Suppressor macrophage treated with lipopolysaccharide for 1 hour (primary cell): ENCODE data around the gene NELFE.
"Not testable (repeated sequence)": the region's sequence is repeated elsewhere in the genome, so short reads cannot be mapped to it uniquely, and the experiment has no call there.

ENCODE experiments used
- DNase-seq, 3 donors: peaks; one replicate each; pipeline ENCODE4 v3.0.0-alpha.2; 2020 to 2022

NELFE gene

GRCh38 chr6:31915756-31916155 is 43.0 kb downstream of the NELFE start:
- no peak for DNase-seq

- no peak for DNase-seq
Observed at GRCh38 chr6:31915351-31915750, 43.4 kb downstream of the NELFE start.

- DNase-seq, result no peak
Observed at GRCh38 chr6:31911826-31912585, 46.8 kb downstream of the NELFE start.

GRCh38 chr6:31909298-31909697 is 49.5 kb downstream of the NELFE start:
- not testable (repeated sequence) for DNase-seq

- peak; percentile 48 to 82 (median 68) for DNase-seq
Observed at GRCh38 chr6:31908791-31909190, 50.0 kb downstream of the NELFE start.

- not testable (repeated sequence) for DNase-seq
Observed at GRCh38 chr6:31908255-31908654, 50.5 kb downstream of the NELFE start.

GRCh38 chr6:31907158-31907813 is 51.5 kb downstream of the NELFE start:
- peak; percentile 85 to 92 (median 88) for DNase-seq

GRCh38 chr6:31906727-31907126 is 52.0 kb downstream of the NELFE start:
- DNase-seq, result not testable (repeated sequence)

- no peak for DNase-seq
Observed at GRCh38 chr6:31906122-31906521, 52.6 kb downstream of the NELFE start.

- DNase-seq, result no peak
Observed at GRCh38 chr6:31905041-31905440, 53.7 kb downstream of the NELFE start.

- no peak for DNase-seq
Observed at GRCh38 chr6:31903957-31904356, 54.8 kb downstream of the NELFE start.
